NCI-H1436 (cell line): Measurements from ENCODE around the gene SCN3B.
"Not testable (repeated sequence)": the region's sequence is repeated elsewhere in the genome, so short reads cannot be mapped to it uniquely, and the experiment has no call there.

Experiments used
- DNase-seq: peaks from one replicate; lab custom pipeline; 2025; lab: John Stamatoyannopoulos, UW

SCN3B gene, protein sequence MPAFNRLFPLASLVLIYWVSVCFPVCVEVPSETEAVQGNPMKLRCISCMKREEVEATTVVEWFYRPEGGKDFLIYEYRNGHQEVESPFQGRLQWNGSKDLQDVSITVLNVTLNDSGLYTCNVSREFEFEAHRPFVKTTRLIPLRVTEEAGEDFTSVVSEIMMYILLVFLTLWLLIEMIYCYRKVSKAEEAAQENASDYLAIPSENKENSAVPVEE

DNA sequence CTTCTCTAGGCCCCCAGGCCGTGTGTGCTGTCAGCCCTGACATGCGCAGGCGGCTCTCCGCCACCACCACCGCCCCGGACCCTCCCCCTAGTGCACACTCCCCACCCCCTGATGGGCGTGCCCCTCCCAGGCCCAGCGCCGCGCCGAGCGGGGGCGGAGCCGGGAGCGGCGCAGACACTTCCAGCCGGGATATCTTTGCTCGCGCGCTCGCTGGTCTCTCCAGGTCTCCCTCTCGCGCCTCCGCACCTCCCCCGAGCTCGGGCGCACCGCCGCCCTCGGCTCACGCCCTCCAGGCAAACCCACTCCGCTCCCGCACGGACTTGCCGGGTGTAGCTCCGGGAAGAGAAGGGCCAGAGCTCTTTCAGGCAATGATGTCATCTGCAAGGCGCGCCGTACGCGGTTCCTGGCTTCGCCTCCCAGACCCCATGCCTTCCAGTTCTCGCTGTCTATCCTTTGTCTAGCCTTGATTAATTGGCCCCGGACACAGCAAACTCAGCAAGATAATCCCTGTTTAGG lies at the start of gene SCN3B:
TSS of gene SCN3B (minus strand) at position 59 of the 516 bp plus-strand sequence. CDS start 823 bp downstream, outside the sequence.
- peak; percentile 63 for DNase-seq

DNA sequence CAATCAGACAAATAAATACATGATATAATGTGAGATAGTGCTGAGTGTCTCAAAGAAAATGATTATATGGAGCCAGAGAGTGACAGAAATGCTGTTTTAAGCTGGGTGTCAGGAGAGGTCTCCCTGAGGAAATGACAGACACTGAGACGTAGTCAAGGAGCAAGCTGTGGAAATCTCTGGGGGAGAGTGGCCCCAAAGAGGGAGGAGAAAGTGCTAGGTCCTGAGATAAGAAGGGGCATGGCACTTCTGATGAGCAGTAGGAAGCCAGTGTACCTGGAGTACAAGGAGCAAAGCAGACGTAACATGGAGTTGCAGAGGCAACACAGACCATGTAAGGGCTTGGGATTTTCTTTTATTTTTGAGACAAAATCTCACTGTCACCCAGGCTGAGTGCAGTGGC lies 48.3 kb upstream of the SCN3B start:
- DNase-seq, result no peak

DNA sequence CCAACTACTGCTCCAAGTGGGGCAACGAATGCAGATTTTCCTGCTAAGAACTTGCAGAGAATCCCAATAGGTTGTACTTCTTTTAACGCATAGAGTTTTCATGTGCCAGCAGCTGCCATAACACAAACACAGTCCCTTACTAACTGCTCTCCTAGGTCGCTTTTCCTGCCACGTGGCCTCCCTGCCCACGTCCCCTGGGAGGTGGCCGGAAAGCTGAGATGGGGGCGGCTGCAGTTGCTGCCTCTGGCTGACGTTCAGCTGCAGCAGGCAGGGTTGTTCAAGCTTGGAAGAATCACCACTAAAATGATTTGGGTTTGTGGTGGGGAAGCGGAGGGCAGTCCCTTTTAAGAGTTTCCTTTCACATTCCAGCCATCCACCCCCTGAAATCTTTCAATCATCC lies 47.7 kb upstream of the SCN3B start:
- DNase-seq, result peak; percentile 25

DNA sequence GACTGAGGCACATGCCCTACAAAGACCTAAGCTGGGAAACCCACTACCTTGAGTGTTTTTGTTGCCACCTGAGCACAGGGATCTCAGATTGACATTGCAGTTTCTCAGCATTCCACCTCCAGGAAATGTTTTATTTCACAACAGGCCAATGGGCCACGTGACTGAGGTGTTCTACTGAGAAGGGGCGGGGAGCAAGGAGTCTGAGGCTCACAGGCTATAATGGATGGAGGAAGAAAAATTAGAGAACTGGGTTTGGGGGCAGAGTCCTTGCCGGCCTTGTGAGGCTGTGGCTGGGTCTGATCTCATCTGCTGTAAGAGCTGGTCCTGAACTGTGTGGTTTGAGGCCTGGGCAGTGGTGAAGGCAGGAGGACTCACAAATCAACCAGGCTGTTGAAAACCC lies 46.3 kb upstream of the SCN3B start:
- no peak for DNase-seq

DNA sequence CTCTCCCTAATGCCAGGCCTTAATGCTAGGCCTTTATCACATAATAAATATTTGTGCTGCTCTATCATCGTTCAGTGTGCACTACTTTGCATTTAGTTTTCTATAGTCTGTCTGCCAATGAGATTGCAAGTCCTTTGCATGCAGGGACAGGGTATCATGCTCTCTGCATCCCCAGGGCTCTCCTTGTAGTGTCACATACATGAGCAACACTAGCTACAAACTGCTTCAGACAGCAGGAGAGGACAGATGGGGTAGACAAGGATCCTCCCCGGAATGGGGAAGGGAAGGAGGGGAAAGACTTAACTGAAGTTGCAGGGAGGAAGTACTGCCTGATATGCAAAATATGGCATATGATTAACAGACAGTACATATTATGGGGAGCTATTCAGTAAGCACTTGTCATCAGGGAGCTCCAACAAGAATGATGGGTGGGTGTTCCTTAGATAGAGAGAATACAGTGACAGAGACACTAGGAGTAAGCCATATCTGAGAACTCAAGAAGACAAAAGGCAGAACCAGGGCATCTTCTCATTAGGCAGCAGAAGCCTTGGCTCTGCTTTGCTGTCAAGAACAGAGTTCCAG lies 44.2 kb upstream of the SCN3B start:
- no peak for DNase-seq

DNA sequence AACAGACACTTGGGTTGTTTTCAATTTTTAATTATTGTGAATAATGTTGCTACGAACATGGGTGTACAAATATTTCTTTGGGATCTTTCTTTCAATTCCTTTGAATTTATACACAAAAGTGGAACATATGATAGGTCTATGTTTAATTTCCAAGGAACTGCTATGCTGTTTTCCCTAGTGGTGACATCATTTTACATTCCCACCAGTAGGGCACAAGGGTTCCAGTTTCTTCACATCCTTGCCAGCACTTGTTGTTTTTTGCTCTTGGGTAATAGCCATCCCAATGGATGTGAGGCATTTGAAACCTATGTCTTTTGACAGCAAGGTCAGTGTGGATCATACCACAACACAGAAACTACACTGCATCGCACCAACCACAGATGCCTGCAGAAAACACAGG lies 41.8 kb upstream of the SCN3B start:
- no peak for DNase-seq

DNA sequence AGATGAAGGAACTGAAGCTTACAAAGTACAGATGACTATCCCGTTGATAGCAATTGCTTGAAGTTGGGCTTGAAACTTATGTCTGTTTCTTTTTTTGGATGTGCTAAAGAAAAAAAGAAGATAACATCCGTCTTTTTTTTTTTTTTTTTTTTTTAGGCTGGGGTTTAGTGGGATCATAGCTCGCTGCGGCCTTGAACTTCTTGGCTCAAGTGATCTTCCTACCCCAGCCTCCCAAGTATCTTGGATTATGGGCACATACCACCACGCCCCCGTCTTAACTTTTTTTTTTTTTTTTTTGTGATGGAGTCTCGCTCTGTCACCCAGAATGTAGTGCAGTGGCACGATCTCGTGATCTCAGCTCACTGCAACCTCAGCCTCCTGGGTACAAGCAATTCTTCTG lies 40.8 kb upstream of the SCN3B start:
- DNase-seq, result no peak

DNA sequence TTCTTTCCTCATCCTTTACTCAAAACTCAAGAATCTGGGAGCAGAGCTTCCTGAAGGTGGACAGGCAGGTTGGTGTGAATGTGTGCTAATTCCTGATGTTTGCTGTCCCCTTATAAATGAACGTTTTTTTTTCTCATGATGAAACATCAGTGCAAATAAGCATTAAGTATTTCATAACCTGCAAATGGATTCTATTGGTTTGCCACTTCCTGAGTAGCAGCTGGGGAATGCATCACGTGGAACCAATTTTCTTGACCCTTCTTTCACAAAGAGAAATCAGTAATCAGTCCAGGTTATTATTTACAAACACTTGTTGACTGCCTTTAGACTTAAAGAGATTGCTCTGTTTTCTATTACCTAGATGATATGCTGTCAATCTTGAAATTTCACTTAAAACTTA lies 40.1 kb upstream of the SCN3B start:
- no peak for DNase-seq

DNA sequence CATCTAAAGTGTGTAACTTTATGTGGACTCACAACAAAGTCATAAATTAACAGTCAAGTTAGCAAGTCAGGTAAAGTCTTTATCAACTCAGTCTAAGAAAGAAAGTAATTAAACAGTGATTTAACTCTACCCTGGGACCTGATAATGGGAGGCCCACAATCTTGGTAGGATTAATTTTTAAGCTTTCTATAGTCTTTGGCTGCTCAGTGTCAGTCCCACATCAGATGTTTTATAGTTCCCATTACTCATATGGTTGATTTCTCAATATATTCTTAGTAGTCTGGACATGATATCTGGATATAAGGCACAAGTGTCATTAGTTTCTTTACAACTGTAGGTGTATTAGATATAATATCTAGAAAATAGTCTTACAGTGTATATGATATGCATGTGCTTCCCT lies 38.5 kb upstream of the SCN3B start:
- no peak for DNase-seq

DNA sequence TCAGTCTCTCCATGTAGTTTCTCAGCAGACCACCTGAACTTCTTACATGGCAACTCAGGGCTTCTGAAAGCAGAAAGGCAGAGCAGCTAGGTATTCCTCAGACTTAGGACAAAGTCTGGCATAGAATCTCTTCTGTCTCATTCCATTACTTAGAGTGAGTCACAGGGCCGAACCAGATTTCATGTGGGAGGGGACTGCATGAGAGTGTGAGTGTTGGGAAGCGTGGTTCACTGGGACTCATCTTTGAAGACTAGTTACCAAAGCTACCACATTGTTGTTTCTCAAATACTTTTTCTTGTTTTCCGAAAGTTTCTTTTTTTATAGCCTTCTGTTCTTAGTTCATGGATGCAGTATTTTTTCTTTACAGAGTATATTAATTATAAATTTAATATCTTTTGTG lies 36.1 kb upstream of the SCN3B start:
- no peak for DNase-seq

DNA sequence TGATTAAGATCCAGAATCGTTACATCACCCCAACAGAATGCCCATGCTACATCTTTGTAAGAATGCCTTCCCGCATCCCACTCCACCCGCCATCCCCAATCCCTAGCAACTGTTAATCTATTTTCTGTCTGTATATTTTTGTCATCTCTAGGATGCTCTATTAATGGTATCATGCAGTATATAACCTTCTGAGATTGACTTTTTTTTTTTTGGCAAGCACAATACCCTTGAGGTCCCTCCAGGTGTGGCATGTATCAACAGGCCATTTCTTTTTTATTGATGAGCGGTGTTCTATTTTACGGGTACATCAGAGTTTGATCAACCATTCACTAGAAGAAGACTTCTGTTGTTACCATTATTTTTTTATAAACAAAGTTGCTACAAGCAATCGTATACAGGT lies 30.2 kb upstream of the SCN3B start:
- no peak for DNase-seq

DNA sequence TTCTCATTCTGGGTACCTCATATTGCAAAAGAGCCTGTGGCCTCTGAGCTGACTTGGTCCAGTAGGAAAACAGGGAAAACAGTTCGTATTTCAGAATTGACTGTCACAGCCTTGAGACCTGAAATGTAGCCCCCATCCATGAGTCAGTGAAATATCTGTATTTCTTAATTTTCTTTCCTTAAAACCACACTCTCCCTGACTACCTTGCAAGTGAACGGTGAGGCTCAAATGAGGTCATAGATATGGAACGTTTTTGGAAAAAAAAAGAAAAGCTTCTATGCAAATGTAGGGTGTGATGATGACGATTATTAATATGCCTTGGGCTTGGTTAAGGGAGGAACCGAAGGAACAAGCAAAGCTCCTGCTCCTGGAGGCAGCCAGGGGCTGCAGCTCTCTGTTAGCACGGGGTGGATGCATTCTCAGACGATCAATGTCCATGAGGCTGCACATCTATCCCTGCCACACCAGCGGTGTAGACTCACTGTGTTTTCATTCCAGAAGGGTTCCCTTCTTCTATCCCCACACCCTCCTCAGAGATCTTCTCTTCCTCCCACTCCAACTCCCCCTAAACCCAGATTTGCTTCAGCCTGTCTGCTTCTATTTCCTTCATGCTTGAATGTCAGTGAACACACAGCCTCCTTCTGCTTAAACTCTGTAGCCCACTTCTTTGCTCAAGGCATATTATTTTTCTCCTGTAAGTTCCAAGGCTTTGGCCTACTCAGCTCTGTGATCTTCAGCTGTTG lies 29.2 kb upstream of the SCN3B start:
- DNase-seq, result no peak

DNA sequence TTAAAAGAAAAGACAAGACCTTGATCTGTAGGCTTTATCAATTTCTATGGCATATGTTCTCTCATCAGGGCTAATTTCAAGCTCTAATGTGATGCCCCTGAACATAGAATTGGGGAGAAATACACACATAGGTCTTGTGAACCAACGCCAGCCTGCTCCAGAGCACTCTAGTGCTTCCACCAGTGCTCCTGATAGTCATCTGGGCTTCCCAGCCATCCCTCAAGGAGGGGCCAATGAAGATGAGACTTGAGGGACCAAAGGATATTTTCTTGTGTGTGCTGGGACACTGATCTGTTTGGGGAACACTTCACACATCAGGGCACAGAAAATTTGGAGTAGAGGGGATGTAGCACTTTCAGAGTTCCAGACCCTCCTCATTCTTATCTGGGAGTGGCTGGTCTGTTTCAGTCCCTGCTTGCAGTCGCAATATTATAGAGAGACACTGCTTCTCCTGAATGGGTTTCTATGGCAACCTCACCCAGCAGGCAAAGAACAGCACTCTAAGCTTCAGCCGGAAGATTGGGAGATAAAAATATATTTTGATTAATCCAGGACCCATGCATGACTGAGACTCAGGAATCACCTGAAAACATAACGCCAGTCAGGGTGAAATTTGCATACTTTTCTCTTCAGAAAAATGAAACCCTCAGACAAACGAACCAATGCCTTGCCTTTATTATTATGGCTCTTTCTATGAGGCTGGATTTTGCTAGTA lies 28.4 kb upstream of the SCN3B start:
- DNase-seq, result no peak

DNA sequence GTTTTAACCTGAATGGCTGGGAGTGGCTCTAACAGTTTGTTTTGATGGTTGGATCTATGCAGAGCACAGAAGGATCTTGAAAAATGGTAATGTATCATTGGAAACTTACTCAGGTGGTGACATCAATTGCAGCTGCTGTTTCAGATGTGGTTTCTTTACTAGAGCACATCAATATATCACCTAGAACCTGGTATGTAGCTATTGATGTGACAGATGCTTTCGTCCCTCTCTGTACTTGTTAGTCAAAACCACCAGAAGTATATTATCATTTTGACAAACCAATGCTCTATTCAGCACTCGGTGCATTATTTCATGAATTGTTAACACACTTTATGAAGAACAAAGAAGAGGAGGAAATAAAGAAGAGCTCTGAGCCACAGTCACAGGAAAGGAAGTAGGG lies 26.6 kb upstream of the SCN3B start:
- DNase-seq, result no peak

DNA sequence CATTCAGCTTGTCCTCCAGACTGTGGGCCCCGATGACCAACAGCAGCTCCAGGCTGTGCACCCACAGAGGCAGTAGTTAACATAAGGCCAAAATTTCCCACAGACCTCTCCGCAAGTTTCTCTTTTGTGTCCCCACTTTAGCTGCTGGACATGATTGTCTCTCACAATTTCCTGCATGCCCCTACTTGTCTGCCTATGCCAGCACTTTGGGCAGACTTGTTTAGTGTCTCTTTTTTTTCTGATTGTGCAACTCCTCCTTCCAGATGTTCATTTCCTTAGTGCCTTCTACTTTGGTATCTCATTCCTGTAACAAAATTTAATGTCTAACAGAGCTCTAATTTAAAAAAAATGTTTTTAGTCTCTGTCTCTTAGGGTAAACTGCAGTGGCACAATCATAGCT lies 23.8 kb upstream of the SCN3B start:
- no peak for DNase-seq

DNA sequence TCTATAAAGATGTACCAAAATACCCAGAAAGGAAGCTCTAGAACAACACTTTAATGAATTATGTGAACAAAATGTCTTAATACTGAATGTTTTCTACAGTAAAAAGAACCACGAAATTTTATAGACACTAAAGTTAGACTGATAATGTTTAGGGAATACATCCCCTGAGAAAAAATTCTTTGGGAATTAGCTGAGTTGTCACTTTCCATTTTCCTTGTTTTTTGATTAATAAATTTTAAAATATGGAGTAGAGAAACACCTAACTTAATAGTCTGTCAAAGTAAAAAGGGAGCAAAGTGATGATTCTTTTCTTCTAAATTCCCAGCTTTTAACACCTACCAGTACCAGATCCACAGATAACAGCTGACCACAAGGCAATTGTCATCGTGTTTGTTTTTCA lies 23.1 kb upstream of the SCN3B start:
- DNase-seq, result no peak

DNA sequence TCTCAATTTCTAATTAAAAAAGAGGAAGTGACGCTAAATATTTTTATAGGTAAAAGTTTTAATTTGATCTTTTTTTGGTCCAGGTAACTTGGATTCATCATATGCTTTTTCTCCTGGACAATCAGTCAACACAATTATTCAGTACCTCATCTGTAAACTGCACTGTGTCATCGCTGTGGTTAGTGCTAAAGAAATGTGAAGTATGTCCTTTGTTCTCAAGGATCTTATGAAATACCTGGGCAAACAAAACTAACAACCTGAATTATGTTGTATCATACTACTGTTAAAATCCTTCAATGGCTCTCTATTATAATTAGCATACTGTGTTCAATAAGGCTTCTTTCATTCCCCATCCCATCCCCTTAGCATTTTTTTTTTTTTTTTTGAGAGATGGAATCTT lies 19.9 kb upstream of the SCN3B start:
- DNase-seq, result no peak

DNA sequence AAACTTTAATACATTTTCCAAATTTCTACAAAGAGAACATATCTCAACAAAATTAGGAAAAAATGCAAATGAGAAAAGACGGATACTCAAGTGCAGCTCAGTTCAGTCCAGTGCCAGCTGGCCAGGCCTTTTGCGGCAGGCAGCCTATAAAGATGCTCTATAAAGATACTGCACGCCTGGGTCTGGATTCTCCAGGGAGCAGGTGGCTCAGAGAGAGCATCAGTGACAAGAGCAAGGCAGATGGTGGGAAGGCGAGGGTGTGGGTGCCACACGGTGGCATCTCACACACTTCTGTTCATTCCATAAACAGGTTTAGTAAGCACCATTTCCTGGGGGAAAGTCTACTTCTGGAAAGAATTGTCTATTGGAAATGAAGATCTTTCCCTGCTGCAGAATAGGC lies 18.1 kb upstream of the SCN3B start:
- DNase-seq, result no peak

DNA sequence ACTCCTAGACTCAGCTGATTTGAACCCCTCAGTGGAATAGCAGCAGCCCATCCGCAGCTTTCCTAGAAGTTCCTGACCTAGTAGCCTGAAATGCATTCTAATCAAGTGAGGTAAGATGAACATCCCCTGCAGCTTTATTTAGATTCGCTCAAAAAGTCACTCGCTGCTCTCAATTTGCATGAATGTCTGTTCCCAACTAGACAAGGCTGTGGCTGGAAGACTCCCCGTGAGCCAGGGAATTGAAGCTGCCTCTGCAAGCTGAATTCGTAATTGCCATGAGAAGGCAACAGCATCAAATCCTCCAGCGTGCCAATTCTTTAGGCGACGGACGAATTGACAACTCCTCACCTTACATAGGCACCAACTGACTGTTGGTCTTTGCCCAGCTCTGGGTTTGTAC lies 17.1 kb upstream of the SCN3B start:
- DNase-seq, result no peak

DNA sequence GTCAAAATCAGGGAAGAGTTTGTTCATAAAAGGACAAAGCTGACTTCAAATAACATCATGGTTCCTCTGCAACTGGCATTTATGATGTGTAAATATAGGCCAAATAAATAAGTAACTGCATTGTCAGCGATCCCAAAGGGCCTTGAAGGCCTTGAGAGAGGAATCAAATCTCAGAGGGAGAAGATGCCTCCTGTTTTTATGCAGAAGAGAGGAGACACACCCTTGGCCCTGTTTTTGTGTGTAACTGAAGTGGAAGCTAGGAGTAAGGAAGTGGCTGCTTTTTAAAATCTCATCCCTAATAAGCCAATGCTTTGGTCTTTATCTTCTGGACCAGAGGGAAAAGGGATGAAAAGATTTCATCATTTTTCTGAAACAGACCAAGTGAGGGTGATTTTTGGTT lies 15.7 kb upstream of the SCN3B start:
- no peak for DNase-seq

DNA sequence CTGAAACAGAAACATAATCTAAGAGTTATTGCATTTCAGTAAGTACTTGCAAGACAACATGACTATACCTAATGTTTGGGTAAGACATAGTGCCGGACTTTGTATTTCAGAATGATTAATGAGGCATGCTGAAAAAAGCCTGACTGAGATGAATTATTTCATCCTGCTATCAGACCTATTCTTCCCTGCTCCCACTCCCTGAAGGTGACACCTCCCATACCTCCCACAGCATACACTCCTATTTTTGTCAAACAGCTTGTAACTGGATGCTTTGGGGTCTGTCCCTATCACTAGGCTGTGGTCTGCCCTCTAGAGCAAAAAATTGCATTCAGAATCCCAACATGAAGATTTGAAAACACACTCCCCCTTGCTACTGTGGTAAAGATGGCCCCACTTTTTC lies 10.9 kb upstream of the SCN3B start:
- DNase-seq, result no peak

DNA sequence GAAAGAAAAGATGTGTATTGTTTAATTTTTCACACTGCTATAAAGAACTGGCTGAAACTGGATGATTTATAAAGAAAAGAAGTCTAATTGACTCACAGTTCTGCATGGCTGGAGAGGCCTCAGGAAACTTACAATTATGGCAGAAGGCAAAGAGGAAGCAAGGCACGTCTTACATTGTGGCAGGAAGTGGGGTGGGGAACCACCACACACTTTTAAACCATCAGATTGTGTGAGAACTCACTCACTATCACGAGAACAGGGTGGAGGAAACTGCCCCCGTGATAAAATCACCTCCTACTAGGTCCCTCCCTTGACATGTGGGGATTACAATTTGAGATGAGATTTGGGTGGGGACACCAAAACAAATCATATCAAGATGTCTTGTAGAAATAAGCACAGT lies 5.5 kb upstream of the SCN3B start:
- DNase-seq, result not testable (repeated sequence)

DNA sequence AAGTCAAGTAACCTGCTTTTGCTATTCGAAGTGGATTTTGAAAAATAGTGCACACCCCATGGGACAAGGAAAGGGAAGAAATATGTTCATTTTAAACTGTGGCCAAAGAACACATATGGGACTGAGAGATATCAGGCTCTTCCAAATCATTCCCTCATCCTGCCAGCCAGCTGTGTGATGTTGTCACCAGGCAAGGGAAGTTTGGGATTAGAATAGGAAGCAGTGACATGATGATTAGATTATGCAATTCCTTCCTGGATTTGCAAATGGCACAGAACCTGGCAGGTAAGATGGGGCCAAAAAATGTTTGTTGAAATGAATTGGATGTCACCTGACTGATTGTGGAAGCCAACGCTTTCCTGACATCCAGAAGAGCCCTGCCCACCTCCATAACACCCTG lies 4.9 kb upstream of the SCN3B start:
- no peak for DNase-seq
